ENCODE results near the gene CTU2.

CTU2 gene

GRCh38 chr16:88752386-88753002 lies 46.2 kb downstream of the CTU2 start:
- DNase-seq (ENCODE audit: low spot score): no peak
- no peak for TF ChIP-seq CTCF (IDR thresholded peaks at IDR 0.05; ENCODE audit: extremely low read depth, missing control alignments)

- DNase-seq (ENCODE audit: low spot score): no peak
- no peak for TF ChIP-seq CTCF (IDR thresholded peaks at IDR 0.05; ENCODE audit: extremely low read depth, missing control alignments)
These were observed 46.9 kb downstream of the CTU2 start for GRCh38 chr16:88753191-88753590.

GRCh38 chr16:88753602-88754001 lies 47.3 kb downstream of the CTU2 start:
- DNase-seq (ENCODE audit: low spot score): no peak
- no peak for TF ChIP-seq CTCF (IDR thresholded peaks at IDR 0.05; ENCODE audit: extremely low read depth, missing control alignments)

GRCh38 chr16:88754109-88754911 lies 48.0 kb downstream of the CTU2 start:
- TF ChIP-seq CTCF (IDR thresholded peaks at IDR 0.05; ENCODE audit: extremely low read depth, missing control alignments): no peak
- no peak for DNase-seq (ENCODE audit: low spot score)

- TF ChIP-seq CTCF (IDR thresholded peaks at IDR 0.05; ENCODE audit: extremely low read depth, missing control alignments): no peak
- peak; percentile 66 for DNase-seq (ENCODE audit: low spot score)
These were observed 48.8 kb downstream of the CTU2 start for GRCh38 chr16:88754912-88755744.

- no peak for DNase-seq (ENCODE audit: low spot score)
- no peak for TF ChIP-seq CTCF (IDR thresholded peaks at IDR 0.05; ENCODE audit: extremely low read depth, missing control alignments)
These were observed 49.6 kb downstream of the CTU2 start for GRCh38 chr16:88755745-88756443.

All from GM20000 (cell line).